H54 (cell line): ENCODE results near the gene FAM89A.
"Not testable (repeated sequence)": the region's sequence is repeated elsewhere in the genome, so short reads cannot be mapped to it uniquely, and the experiment has no call there.

ENCODE experiments used
- DNase-seq: peaks from one replicate; pipeline ENCODE4 v3.0.0; 2011; ENCODE audit warnings: low spot score, mixed read lengths; ENCODE audit not compliant: insufficient read length
- FAIRE-seq: peaks from 3 replicates; lab custom pipeline; 2011; peaks lifted over from hg19 to GRCh38; lab: Jason Lieb, UNC
- POLR2A ChIP-seq: IDR thresholded peaks from 2 replicates; pipeline ENCODE4 v1.6.1; 2011; ENCODE audit warnings: low read depth, mild to moderate bottlenecking, low read length

Gene FAM89A

GRCh38 chr1:231013391-231014015, 26.6 kb downstream of the FAM89A start:
- FAIRE-seq = no peak
- no peak for DNase-seq
- TF ChIP-seq POLR2A = no peak

GRCh38 chr1:231011963-231012362, 28.1 kb downstream of the FAM89A start:
- FAIRE-seq (no peak), DNase-seq (no peak)
- TF ChIP-seq POLR2A = no peak

GRCh38 chr1:231011360-231011759, 28.7 kb downstream of the FAM89A start:
- no peak for FAIRE-seq
- TF ChIP-seq POLR2A = no peak
- no peak for DNase-seq

- not testable (repeated sequence) for FAIRE-seq, DNase-seq
Measured at GRCh38 chr1:231007535-231007934, 32.5 kb downstream of the FAM89A start.

- no peak for FAIRE-seq
- no peak for TF ChIP-seq POLR2A
- DNase-seq = no peak
Measured at GRCh38 chr1:231001892-231002291, 38.2 kb downstream of the FAM89A start.

GRCh38 chr1:231000639-231001038, 39.4 kb downstream of the FAM89A start:
- FAIRE-seq (no peak), DNase-seq (no peak)
- TF ChIP-seq POLR2A = no peak

- TF ChIP-seq POLR2A = no peak
- DNase-seq (no peak), FAIRE-seq (no peak)
Measured at GRCh38 chr1:231000201-231000600, 39.9 kb downstream of the FAM89A start.

GRCh38 chr1:230994860-230995259, 45.2 kb downstream of the FAM89A start:
- no peak for FAIRE-seq
- TF ChIP-seq POLR2A = no peak
- no peak for DNase-seq

- FAIRE-seq (no peak), DNase-seq (no peak)
- TF ChIP-seq POLR2A = no peak
Measured at GRCh38 chr1:230992100-230992774, 47.8 kb downstream of the FAM89A start.

GRCh38 chr1:230987448-230987847, 52.6 kb downstream of the FAM89A start:
- FAIRE-seq = no peak
- DNase-seq = no peak
- no peak for TF ChIP-seq POLR2A

GRCh38 chr1:230986976-230987375, 53.1 kb downstream of the FAM89A start:
- no peak for FAIRE-seq
- no peak for DNase-seq
- no peak for TF ChIP-seq POLR2A

- FAIRE-seq (no peak), DNase-seq (no peak)
- TF ChIP-seq POLR2A = no peak
Measured at GRCh38 chr1:230985711-230986110, 54.3 kb downstream of the FAM89A start.

- not testable (repeated sequence) for DNase-seq, FAIRE-seq
Measured at GRCh38 chr1:230984622-230985515, 55.2 kb downstream of the FAM89A start.

GRCh38 chr1:230983811-230984210, 56.2 kb downstream of the FAM89A start:
- DNase-seq = no peak
- FAIRE-seq = no peak
- TF ChIP-seq POLR2A = no peak
